ENCODE measurements around the gene RNF113A. TPM values are rescaled to one million over a fixed set of nuclear protein-coding genes. Genes with fewer than 3 reads are reported as not detected.

The RNF113A gene
- total RNA-seq: 10 to 100 TPM; 12.4 to 18.0 TPM

GRCh38 chrX:119871599-119872395 lies at the start of gene RNF113A, which contains the start of gene NDUFA1:
RNF113A (minus strand) TSS chrX:119871733; CDS start chrX:119871613, 120 bp downstream.
NDUFA1 (plus strand) TSS chrX:119871832; CDS start chrX:119871912, 80 bp downstream.

GRCh38 chrX:119895843-119896326 lies 24.4 kb upstream of the RNF113A start, which contains the start of gene AKAP14:
AKAP14 (plus strand) TSS chrX:119895893; CDS start chrX:119903224, 7,331 bp downstream.

GRCh38 chrX:119852382-119853353 lies 18.9 kb downstream of the RNF113A start, which contains the start of gene UPF3B:
UPF3B (minus strand) TSS chrX:119852963; CDS start chrX:119852928, 35 bp downstream.

Other genes starting within 250 kb of the RNF113A start
- 10 to 100 TPM; 14.5 to 20.6 TPM for gene SEPTIN6, start 178.6 kb downstream of the RNF113A start, total RNA-seq
- not detected for gene SOWAHD, start 113.1 kb downstream of the RNF113A start, total RNA-seq
- 1,000 to 10,000 TPM; 1,101 to 1,343 TPM for gene RPL39, start 80.1 kb downstream of the RNF113A start, total RNA-seq
- 1 to 10 TPM in 1 of 2 donors, under 1 TPM in 1; 0.69 to 1.7 TPM for gene UPF3B, start 18.8 kb downstream of the RNF113A start, total RNA-seq
- 10 to 100 TPM; 36.5 to 59.9 TPM for gene NDUFA1, start 99 bp upstream of the RNF113A start, total RNA-seq
- not detected for gene AKAP14, start 24.2 kb upstream of the RNF113A start, total RNA-seq
- gene NKAP, start 72.0 kb upstream of the RNF113A start, total RNA-seq: 1 to 10 TPM; 3.4 to 4.0 TPM
- not detected for gene RHOXF2B, start 206.0 kb upstream of the RNF113A start, total RNA-seq
- not detected for gene RHOXF1, start 244.2 kb upstream of the RNF113A start, total RNA-seq

Measured in melanocyte of skin (primary cell).